Inferior parietal cortex (tissue), 1 donor: Measurements from ENCODE around the gene ARHGAP44.

Experiments used
- DNase-seq: peaks from one replicate; pipeline ENCODE4 v3.0.0-alpha.2; 2016; ENCODE audit errors: extremely low spot score

Gene ARHGAP44

GRCh38 chr17:12995106-12995895 is 206.0 kb downstream of the ARHGAP44 start:
- DNase-seq = no peak

GRCh38 chr17:12995896-12996295 is 206.6 kb downstream of the ARHGAP44 start:
- DNase-seq = no peak

- DNase-seq = no peak
These were observed 207.1 kb downstream of the ARHGAP44 start for GRCh38 chr17:12996357-12996756.

- no peak for DNase-seq
These were observed 207.6 kb downstream of the ARHGAP44 start for GRCh38 chr17:12996941-12997340.

- no peak for DNase-seq
These were observed 209.2 kb downstream of the ARHGAP44 start for GRCh38 chr17:12998461-12998860.

DNA sequence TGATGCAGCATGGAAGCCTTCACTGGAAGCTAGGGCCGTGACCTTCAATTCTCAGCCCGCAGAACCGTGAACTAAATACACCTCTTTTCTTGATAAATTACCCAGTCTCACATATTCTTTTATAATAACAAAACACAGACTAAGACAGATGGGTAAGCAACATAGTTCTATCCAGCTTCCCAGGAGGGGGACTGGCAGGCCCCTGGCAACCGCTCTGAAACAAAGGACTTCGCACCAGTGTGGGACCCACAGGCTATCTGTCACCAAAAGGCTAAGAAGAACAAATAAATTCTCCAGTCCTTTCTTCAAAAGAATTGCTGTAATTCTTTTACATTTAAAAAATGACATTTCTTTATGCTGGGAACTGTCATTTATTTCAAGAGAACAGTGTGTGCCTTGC is 209.6 kb downstream of the ARHGAP44 start:
- no peak for DNase-seq

- DNase-seq = no peak
These were observed 211.3 kb downstream of the ARHGAP44 start for GRCh38 chr17:13000561-13000960.

- no peak for DNase-seq
These were observed 212.8 kb downstream of the ARHGAP44 start for GRCh38 chr17:13001991-13002615.

DNA sequence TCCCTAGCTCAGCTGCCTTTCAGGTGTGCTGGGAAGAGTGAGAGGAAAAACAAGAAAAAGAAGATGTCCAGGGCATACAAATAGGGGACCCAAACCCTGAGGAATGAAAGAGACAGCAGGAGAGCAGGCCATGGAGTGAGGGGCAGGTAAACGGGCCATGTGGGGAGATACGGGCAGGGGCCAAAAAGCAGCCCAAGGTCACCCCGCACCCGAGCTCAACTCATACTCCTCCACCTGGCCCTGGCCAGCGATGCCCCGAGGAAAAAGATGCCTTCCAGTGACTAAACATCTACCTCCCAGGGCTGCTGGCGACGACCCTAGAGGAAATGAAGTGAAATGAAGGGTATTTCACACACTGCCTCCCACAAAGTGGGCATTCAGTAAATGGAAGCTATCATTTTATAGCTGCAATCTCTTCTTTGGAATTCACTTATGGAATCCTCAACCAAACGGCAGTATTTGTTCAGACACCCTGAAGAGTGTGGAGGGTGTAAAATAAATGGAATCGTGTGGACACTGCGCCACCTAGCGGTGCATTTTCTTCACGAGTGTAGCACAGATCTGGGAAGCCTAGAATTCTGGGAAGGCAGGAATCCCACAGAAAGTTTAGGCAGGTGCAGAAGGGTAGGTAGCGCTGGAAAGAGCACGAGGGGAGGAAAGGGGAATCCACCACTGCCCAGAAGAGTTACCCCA is 213.6 kb downstream of the ARHGAP44 start:
- DNase-seq = peak; percentile 93

- no peak for DNase-seq
These were observed 214.2 kb downstream of the ARHGAP44 start for GRCh38 chr17:13003454-13003851.

GRCh38 chr17:13003927-13004326 is 214.6 kb downstream of the ARHGAP44 start:
- no peak for DNase-seq

DNA sequence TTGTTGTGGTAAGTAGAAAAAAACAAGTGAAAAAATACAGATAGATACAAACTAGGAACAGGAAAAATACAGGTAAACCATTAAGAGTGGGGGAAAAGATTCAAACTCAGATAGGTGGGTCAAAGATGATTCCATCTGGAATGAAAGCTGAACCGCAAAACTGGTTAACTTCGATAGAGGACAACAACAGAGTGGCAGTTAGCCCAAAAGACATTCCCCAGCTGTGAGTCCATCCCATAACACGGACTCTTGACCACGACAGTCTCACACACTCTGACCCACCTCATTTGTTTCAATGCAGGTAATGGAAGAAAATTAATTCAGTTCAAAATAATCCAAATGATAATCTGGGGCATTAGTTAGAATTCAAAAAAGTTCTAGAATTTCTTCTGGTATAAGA is 215.0 kb downstream of the ARHGAP44 start:
- no peak for DNase-seq

DNA sequence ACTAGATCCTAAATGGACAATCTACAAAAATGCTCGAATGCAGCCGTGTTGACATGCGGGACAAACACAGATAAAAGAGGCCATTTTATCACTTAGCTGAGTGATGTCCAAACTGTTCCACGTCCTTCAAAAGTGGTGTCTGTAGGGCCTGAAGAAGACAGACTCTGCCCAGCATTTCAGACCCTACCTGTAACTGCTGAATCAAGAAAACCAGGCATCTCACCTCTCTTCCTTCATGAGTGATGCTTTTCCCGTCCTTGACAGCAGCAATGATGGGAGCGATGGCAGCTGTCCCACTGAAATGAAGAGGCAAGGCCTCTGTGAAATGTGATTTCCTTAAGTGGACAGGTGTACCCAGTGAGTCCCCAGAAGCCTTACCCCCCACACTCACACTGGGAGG is 216.2 kb downstream of the ARHGAP44 start:
- no peak for DNase-seq

DNA sequence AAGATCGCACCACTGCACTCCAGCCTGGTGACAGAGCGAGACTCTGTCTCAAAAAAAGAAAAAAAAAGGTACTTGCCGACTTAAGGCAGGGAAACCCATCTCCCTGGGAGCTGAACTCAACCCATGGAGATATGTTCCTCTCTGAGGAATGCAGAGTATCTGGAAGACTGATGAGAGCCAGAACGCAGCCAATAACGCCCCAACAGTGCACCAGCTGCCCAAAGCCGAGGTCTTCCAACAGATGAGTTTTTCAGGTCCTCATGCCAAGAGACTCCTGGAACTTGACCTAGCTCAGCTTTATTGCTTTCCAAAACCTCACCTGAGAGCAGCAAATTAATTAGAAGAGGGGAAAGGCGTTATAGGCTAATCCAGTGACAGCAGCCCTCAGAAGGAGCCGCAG is 219.2 kb downstream of the ARHGAP44 start:
- DNase-seq = no peak

DNA sequence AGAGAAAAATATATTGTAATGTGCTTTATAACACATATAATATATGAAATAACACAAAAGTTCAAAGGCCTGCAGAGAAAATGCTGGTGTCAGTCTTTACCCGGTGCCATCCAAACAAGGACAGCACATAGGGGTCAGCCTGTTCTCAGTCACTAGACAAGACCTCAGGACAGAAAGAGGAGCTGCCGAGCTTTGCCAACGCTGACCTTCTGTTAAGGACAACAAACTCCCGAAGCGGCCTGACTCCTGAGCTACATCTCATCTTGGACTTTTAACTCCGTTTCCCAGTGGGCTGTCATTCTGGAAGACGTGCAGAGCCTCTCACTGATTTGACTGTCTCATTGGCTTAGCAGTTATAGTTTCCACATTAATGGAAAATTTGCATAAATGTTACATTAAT is 221.7 kb downstream of the ARHGAP44 start:
- no peak for DNase-seq

DNA sequence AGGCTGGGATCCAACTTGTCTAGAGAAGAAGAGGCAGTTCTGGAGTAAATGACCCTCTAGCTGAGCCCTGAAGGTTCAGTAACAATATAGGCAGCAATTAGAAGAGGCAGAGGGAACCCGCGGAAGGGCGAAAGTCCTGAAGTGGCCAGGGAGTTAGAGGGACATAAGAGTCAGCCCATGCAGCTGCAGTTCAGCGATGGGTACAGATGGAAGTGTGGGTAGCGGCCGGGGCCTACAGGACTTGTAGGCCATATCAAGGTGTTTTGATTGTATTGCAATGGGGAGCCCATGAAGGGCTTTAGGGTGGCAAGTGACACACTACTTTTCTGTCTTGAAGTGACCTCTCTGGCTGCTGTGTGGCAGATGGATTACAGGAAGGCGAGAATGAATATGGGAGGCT is 225.5 kb downstream of the ARHGAP44 start:
- no peak for DNase-seq

- no peak for DNase-seq
These were observed 227.8 kb downstream of the ARHGAP44 start for GRCh38 chr17:13016881-13017654.

- peak; percentile 99 for DNase-seq
These were observed 228.6 kb downstream of the ARHGAP44 start, which contains the start of gene ELAC2 for GRCh38 chr17:13017655-13018459. ELAC2 (minus strand) TSS chr17:13018027; CDS start chr17:13017947, 80 bp downstream.

DNA sequence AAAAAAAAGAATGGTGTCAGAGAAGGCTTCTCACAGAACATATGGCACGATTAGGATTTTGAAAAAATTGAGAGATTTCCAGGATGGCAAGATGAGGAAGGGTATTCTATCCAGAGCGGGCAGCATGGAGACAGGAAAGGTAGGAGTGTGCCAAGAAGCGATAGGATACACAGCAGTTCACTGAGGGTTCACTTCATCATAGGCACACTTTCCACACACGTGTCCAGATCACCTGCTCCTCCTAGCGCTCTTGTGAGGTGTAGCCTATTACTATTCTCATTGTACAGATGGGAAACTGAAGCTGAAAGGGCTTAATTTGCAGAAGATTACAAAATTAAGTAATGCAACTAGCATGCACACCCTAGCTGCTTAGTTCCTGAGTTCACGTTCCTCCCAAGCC is 234.7 kb downstream of the ARHGAP44 start:
- no peak for DNase-seq

DNA sequence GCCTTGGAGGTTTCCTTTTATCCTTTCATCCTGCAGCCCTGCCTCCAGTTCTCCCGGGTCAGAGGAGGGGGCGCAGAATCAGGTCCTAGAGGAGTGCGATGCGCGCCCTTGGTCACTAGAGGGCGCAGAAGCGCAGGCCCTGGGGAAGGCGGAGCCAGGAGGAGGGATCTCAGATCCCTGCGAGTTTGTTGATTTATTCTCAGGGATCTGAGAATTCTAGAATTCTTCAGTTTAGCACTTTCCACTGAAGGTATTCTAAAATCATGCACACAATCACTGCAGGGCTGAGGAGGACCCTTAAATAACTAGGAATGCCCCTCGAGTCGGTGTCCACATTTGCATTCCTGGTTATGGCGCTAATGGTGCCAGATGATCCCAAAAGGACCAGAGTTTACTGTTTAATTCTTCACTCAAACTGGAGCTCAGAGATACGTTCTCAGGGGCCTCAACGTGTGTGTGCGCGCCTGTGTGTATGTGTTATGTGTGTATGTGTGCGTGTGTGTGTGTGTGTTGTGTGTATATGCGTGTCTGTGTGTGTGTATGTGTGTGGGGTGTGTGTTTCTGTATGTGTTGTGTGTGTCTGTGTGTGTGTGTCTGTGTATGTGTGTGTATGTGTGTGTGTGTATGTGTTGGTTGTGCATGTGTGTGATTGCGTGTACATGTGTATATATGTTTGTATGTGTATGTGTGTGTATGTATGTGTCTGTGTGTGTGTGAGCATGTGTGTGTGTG is 235.4 kb downstream of the ARHGAP44 start:
- peak; percentile 78 for DNase-seq
